ENCODE measurements around the gene TEX55. TPM values are rescaled to one million over a fixed set of nuclear protein-coding genes. Genes with fewer than 3 reads are reported as not detected.

TEX55 gene
- total RNA-seq, 2 experiments from 2014 or later, result not detected

DNA sequence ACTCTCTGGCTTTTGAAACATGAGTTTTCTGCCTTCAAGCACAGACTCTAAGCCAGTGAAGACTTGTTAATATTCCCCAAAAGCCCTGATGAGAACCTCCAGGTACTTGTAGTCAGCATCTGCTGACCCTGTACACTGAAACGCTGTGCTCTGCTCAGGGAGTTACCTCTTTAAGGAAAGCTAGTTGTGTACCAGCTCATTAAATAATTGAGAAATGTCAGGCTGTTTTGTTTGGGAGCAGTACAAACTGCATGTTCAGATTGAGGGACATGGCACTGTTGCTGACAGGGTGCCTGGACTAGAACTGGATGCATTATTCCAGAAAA lies 49.1 kb downstream of the TEX55 start:
- Mint-ChIP-seq H3K9me3 (no peaks in the 10 kb centered on the region), H3K27me3 (ENCODE audit: low read depth) (no peaks in the 10 kb centered on the region), H3K4me3 (no peak overlapping the region), H3K27ac (no peak overlapping the region), H3K4me1 (ENCODE audit: low read depth) (no peaks in the 10 kb centered on the region), H3K36me3 (ENCODE audit: low read depth) (no peaks in the 10 kb centered on the region)
- CTCF ChIA-PET, result no interaction called here
- DNase-seq, result no peak
- intact Hi-C loops (cut with micrococcal nuclease), result no loop called here

- CTCF ChIA-PET, result interaction anchor here (0.9 kb wide), 1 partner anchor 45 kb away, joined by 3 read pairs; the partner anchor contains the start of gene B4GALT4
- Mint-ChIP-seq H3K36me3 (ENCODE audit: low read depth) (no peaks in the 10 kb centered on the region), H3K9me3 (no peaks in the 10 kb centered on the region), H3K4me3 (no peak overlapping the region), H3K27me3 (ENCODE audit: low read depth) (no peaks in the 10 kb centered on the region), H3K27ac (no peak overlapping the region), H3K4me1 (ENCODE audit: low read depth) (no peaks in the 10 kb centered on the region)
- no peak for DNase-seq
- intact Hi-C loops (cut with micrococcal nuclease), result no loop called here
Measured at GRCh38 chr3:119195911-119196310, 49.9 kb downstream of the TEX55 start.

Other genes starting within 250 kb of the TEX55 start
- gene IGSF11, start 111.3 kb upstream of the TEX55 start, total RNA-seq, result under 1 TPM; 0.07 to 0.12 TPM
- under 1 TPM in 1 of 2 experiments, not detected in 1; 0.21 TPM for gene UPK1B, start 27.4 kb downstream of the TEX55 start, total RNA-seq
- 10 to 100 TPM; 22.0 to 22.8 TPM for gene B4GALT4, start 94.7 kb downstream of the TEX55 start, total RNA-seq
- gene ARHGAP31, start 148.2 kb downstream of the TEX55 start, total RNA-seq, result 1 to 10 TPM; 3.5 to 3.7 TPM

Measured in activated naive CD4-positive, alpha-beta T cell treated with anti-CD3 and anti-CD28 coated beads for 36 hours (primary cell).